Measurements from ENCODE around the gene DCBLD1. TPM values are rescaled to one million over a fixed set of nuclear protein-coding genes. Genes with fewer than 3 reads are reported as not detected.
A peak's percentile ranks its signal among the peaks of the same experiment; 100 is the strongest.

The DCBLD1 gene
- total RNA-seq (2016; rRNA removed; fragmentation: Illumina TruSeq; extraction: Trizol): 26.0 and 41.5 TPM in 2 replicates
- total RNA-seq (2016; cell fraction: cytosol; rRNA removed; fragmentation: Illumina TruSeq; extraction: Trizol; ENCODE audit: low read depth): 23.2 and 25.3 TPM in 2 replicates
- total RNA-seq (2016; cell fraction: insoluble cytoplasmic fraction; rRNA removed; fragmentation: Illumina TruSeq; extraction: Trizol): 20.4 and 37.6 TPM in 2 replicates
- total RNA-seq (2016; cell fraction: membrane; rRNA removed; fragmentation: Illumina TruSeq; extraction: Trizol): 25.3 and 27.7 TPM in 2 replicates
- total RNA-seq (2016; cell fraction: nucleus; rRNA removed; fragmentation: Illumina TruSeq; extraction: Trizol): 42.3 and 54.4 TPM in 2 replicates
- polyA plus RNA-seq (2011; rRNA removed): 17.5 and 23.2 TPM in 2 replicates
- 15.5 and 17.2 TPM in 2 replicates for polyA plus RNA-seq (2011; cell fraction: cytosol; rRNA removed)
- polyA plus RNA-seq (2011; cell fraction: nucleus; rRNA removed): 27.8 and 35.0 TPM in 2 replicates
- polyA plus RNA-seq (2012): 16.7 and 19.0 TPM in 2 replicates
- polyA plus RNA-seq (2016; cell fraction: cytosol; fragmentation: Illumina TruSeq; extraction: Trizol; ENCODE audit: low read depth): 6.6 TPM in 2 replicates
- 17.6 TPM in 2 replicates for polyA plus RNA-seq (2016; cell fraction: insoluble cytoplasmic fraction; fragmentation: Illumina TruSeq; extraction: Trizol; ENCODE audit: low read depth)
- polyA plus RNA-seq (2016; cell fraction: membrane; fragmentation: Illumina TruSeq; extraction: Trizol; ENCODE audit: low read depth): 12.8 and 13.8 TPM in 2 replicates
- polyA plus RNA-seq (2016; cell fraction: nucleus; fragmentation: Illumina TruSeq; extraction: Trizol; ENCODE audit: insufficient read depth, low read depth): 82.1 and 89.2 TPM in 2 replicates
- polyA minus RNA-seq (2011; rRNA and poly(A)+ RNA removed; ENCODE audit: low replicate concordance): 3.6 and 20.0 TPM in 2 replicates
- polyA minus RNA-seq (2011; cell fraction: cytosol; rRNA and poly(A)+ RNA removed): 18.9 and 22.3 TPM in 2 replicates
- polyA minus RNA-seq (2011; cell fraction: nucleus; rRNA and poly(A)+ RNA removed): 44.4 and 61.2 TPM in 2 replicates
- Bru-seq, nascent RNA: percentile 92 among the genes with signal in this experiment
- BruChase-seq, experiment 1, labeled RNA remaining after a 6-hour chase: percentile 81 among the genes with signal in this experiment
- BruChase-seq, experiment 2, labeled RNA remaining after a 2-hour chase: percentile 86 among the genes with signal in this experiment
- long read RNA-seq, experiment 1, partial matches to known transcripts: 18 of 34 reads
- long read RNA-seq, experiment 1, other reads (novel, unspliced or antisense): 12 of 34 reads
- long read RNA-seq, experiment 2, transcript DCBLD1-202 (15 exons, 3,626 nt): major isoform, 16 of 74 reads
- long read RNA-seq, experiment 2, partial matches to known transcripts: 9 of 74 reads
- long read RNA-seq, experiment 2, other reads (novel, unspliced or antisense): 49 of 74 reads

DNA sequence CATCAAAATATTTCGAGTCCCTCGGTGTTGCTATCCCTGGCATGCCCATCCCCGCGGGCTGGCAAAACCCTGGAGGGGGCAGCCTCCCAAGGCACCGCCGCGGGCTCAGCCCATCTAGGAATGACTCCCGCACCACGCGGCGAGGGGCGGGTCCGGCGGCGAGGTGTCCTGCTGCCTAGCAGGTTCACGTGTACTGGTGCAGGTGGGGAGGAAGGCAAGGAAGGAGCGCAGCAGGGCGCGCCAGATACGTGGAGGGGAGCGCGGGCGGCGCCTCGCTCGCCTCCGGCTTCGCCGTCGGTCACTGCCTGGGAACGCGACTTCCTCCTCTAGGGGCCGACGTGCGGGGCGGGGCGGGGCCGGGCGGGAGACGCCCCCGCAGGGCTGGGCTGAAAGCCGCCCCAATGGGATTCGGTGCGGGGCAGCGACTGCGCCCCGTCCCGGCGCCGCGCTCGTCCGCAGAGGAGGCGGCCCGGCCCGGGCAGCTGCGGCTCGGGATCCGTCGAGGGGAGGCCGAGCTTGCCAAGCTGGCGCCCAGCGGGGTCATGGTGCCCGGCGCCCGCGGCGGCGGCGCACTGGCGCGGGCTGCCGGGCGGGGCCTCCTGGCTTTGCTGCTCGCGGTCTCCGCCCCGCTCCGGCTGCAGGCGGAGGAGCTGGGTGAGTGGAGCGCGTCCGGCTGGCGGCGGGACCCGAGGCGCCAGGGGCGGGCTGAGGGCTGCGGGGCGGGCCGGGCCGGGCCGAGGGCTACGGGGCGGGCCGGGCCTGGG is at the start of gene DCBLD1:
Gene DCBLD1, plus strand, starts transcription at position 435 of the 764 bp plus-strand sequence. Its CDS starts 108 bp downstream, at position 543.
- H4K20me1 ChIP-seq (ENCODE audit: insufficient read depth, low read length): no peaks in the 10 kb centered on the region
- H3K4me2 ChIP-seq (ENCODE audit: low read depth, low read length): peak within 1 kb of the TSS; percentile 99
- no peaks in the 10 kb centered on the region; a peak in 1 of 5 replicates for H3K27me3 ChIP-seq (ENCODE audit: control insufficient read depth in 1 of 2, insufficient read depth in 2 of 2, low read length in 2 of 2)
- H2AFZ ChIP-seq (ENCODE audit: low read length): peak within 1 kb of the TSS; percentile 55
- WGBS (ENCODE audit: low lambda C conversion rate): 7% methylated on average over 6 of the region's 96 CpGs
- H3K9ac ChIP-seq (ENCODE audit: insufficient read depth, low read depth, low read length): peak within 1 kb of the TSS; percentile 88
- H3K4me3 ChIP-seq (replicated peaks in 1 of 3; ENCODE audit: insufficient read depth in 1 of 3, low read depth in 2 of 3, low read length in 3 of 3): peak within 1 kb of the TSS; percentile 86 to 92 (median 91)
- H3K9me3 ChIP-seq (ENCODE audit: low read length): no peaks in the 10 kb centered on the region
- H3K36me3 ChIP-seq (replicated peaks in 1 of 2; ENCODE audit: control insufficient read depth in 1 of 2, insufficient read depth in 2 of 2, low read length in 2 of 2): peaks cover 4 to 10% of the 10 kb centered on the region in 2 experiments; a peak in 2 of 5 replicates
- CTCF ChIA-PET (ENCODE audit: low intra/inter-chr PET ratio, low total read pairs): interaction anchor here (1.4 kb wide), 1 partner anchor 73 kb away, joined by 6 read pairs; no protein-coding TSS in a partner anchor
- DNase-seq (ENCODE audit: low spot score): peak; percentile 78
- peaks cover 41% of the 10 kb centered on the region for H3K79me2 ChIP-seq (ENCODE audit: insufficient read depth, low read length)
- H3K27ac ChIP-seq (ENCODE audit: extremely low read length, insufficient read depth, low read length): peak within 1 kb of the TSS; percentile 91
- BruUV-seq (replicated peaks): no TSS peak
- POLR2A ChIA-PET: interaction anchor here (0.6 to 6.4 kb wide), 13 partner anchors 9 to 120 kb away, joined by 3 to 64 read pairs (median 6); partner anchors contain the start of gene GOPC
- peak; percentile 75 for ATAC-seq
- intact Hi-C loops (cut with micrococcal nuclease; ENCODE audit: unreplicated experiment): loop anchor here (10.0 kb wide), 1 partner anchor 1228 kb away; the partner anchor contains the start of gene TSPYL4
- in situ Hi-C loops (cut with HindIII; ENCODE audit: extremely low pct_ligation_motif_present, low pct_unique_long_range_greater_than_20kb): loop anchor here (5.0 kb wide), 1 partner anchor 65 kb away; no protein-coding TSS in a partner anchor
- no peak for FAIRE-seq
- peaks cover 82% of the 10 kb centered on the region for H3K4me1 ChIP-seq (ENCODE audit: insufficient read depth, low read length)
- TF ChIP-seq, protein P1, sequence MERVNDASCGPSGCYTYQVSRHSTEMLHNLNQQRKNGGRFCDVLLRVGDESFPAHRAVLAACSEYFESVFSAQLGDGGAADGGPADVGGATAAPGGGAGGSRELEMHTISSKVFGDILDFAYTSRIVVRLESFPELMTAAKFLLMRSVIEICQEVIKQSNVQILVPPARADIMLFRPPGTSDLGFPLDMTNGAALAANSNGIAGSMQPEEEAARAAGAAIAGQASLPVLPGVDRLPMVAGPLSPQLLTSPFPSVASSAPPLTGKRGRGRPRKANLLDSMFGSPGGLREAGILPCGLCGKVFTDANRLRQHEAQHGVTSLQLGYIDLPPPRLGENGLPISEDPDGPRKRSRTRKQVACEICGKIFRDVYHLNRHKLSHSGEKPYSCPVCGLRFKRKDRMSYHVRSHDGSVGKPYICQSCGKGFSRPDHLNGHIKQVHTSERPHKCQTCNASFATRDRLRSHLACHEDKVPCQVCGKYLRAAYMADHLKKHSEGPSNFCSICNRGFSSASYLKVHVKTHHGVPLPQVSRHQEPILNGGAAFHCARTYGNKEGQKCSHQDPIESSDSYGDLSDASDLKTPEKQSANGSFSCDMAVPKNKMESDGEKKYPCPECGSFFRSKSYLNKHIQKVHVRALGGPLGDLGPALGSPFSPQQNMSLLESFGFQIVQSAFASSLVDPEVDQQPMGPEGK (CRISPR knock-in tag; IDR thresholded peaks at IDR 0.05): peak; percentile 52
- TF ChIP-seq ZNF841 (CRISPR knock-in tag; IDR thresholded peaks at IDR 0.05; ENCODE audit: borderline replicate concordance) (peak; percentile 93), ZNF598 (CRISPR knock-in tag; IDR thresholded peaks at IDR 0.05; ENCODE audit: borderline replicate concordance) (no peak), ZNF253 (CRISPR knock-in tag; IDR thresholded peaks at IDR 0.05; ENCODE audit: borderline replicate concordance) (peak; percentile 16; the same call in 1 of the 2 replicates), ZBTB1 (CRISPR knock-in tag; IDR thresholded peaks at IDR 0.05; ENCODE audit: borderline replicate concordance) (no peak; the same call in 1 of the 2 replicates), PHF8 (CRISPR knock-in tag; IDR thresholded peaks at IDR 0.05) (peak; percentile 79), ATF1 (CRISPR knock-in tag; IDR thresholded peaks at IDR 0.05) (no peak)
- TF ChIP-seq, protein P2, sequence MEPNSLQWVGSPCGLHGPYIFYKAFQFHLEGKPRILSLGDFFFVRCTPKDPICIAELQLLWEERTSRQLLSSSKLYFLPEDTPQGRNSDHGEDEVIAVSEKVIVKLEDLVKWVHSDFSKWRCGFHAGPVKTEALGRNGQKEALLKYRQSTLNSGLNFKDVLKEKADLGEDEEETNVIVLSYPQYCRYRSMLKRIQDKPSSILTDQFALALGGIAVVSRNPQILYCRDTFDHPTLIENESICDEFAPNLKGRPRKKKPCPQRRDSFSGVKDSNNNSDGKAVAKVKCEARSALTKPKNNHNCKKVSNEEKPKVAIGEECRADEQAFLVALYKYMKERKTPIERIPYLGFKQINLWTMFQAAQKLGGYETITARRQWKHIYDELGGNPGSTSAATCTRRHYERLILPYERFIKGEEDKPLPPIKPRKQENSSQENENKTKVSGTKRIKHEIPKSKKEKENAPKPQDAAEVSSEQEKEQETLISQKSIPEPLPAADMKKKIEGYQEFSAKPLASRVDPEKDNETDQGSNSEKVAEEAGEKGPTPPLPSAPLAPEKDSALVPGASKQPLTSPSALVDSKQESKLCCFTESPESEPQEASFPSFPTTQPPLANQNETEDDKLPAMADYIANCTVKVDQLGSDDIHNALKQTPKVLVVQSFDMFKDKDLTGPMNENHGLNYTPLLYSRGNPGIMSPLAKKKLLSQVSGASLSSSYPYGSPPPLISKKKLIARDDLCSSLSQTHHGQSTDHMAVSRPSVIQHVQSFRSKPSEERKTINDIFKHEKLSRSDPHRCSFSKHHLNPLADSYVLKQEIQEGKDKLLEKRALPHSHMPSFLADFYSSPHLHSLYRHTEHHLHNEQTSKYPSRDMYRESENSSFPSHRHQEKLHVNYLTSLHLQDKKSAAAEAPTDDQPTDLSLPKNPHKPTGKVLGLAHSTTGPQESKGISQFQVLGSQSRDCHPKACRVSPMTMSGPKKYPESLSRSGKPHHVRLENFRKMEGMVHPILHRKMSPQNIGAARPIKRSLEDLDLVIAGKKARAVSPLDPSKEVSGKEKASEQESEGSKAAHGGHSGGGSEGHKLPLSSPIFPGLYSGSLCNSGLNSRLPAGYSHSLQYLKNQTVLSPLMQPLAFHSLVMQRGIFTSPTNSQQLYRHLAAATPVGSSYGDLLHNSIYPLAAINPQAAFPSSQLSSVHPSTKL (CRISPR knock-in tag; IDR thresholded peaks at IDR 0.05): peak; percentile 71; the same call in 1 of the 2 replicates
- TF ChIP-seq, protein P3, sequence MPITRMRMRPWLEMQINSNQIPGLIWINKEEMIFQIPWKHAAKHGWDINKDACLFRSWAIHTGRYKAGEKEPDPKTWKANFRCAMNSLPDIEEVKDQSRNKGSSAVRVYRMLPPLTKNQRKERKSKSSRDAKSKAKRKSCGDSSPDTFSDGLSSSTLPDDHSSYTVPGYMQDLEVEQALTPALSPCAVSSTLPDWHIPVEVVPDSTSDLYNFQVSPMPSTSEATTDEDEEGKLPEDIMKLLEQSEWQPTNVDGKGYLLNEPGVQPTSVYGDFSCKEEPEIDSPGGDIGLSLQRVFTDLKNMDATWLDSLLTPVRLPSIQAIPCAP (CRISPR knock-in tag; IDR thresholded peaks at IDR 0.05; ENCODE audit: low read depth): no peak
